SKM-1 (cell line): ENCODE data around the gene PDLIM5.
"Not testable (repeated sequence)": the region's sequence is repeated elsewhere in the genome, so short reads cannot be mapped to it uniquely, and the experiment has no call there.

ENCODE experiments used
- DNase-seq: peaks from one replicate; lab custom pipeline; 2025; ENCODE audit not compliant: unreplicated experiment; lab: John Stamatoyannopoulos, UW

PDLIM5 gene

DNA sequence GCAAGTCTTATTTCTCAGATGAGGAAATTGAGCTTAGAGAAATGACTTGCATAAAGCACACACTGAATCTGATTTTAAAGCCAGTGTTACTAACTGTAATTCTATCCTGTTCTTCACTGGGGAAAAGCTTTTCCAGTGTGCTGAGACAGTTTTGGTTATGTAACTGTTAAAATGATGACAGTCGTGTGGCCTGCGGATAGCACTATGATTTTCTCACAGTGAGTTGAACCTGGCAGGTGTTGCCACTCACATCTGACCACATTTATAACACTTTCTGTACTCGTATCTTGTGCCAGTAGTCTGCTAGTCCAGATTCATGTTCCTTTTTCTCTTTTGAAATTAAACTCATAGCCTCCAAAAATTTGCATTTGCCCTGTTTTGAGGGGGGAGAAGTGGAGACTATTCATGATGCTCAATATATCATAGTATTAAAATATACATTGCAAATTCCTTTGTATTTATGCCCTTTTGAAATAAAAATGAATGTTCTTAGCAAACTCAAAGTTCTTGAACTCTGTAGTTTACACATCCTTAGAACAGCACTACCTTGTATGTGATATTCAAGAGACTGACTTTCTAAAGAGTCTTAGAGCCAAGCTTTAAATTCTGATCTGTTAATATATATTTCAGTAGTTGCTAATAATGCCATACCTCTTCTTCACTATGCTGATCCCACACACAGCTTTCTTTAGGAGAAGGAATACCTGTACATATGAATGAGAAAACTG, 132.3 kb downstream of the PDLIM5 start:
- no peak for DNase-seq

DNA sequence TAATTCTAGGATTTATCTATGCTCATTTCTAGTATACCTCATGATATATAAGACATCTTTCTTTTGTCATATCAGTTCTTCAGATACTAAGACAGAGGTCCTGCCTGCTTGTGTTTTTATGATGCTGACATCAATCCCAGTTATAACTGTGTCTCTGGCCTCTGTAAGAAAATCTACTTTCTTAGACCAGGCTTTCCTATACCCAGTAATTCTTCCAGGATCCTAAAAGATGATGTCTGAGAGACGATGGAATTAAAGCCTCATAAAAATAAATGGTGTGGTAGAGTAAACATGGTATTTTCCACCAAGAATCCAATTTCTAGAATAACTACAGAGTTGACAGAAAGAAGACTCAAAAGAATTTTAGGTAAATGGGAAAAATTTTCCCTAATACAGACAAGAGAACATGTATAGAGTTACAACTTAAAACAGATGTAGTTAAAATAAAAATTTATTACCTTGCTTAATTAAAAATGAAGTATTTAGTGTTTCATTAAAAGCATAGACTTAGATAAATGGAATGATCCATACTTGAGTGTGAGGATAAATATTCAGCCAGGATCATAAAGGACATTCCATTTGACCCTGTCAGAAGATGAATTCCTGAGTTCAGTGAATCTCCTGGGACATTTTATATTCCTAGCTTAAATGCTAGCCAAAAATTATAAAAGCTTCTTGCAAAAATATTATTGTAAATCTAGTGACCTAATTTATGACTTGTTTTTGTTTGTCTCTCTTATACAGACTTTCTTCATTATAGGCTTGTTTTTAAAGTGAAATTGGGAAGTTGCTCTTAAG, 137.4 kb downstream of the PDLIM5 start:
- DNase-seq: no peak

- no peak for DNase-seq
Observed at GRCh38 chr4:94590493-94590892, 138.8 kb downstream of the PDLIM5 start.

- DNase-seq: no peak
Observed at GRCh38 chr4:94591289-94591688, 139.5 kb downstream of the PDLIM5 start.

GRCh38 chr4:94595013-94595412, 143.3 kb downstream of the PDLIM5 start:
- no peak for DNase-seq

DNA sequence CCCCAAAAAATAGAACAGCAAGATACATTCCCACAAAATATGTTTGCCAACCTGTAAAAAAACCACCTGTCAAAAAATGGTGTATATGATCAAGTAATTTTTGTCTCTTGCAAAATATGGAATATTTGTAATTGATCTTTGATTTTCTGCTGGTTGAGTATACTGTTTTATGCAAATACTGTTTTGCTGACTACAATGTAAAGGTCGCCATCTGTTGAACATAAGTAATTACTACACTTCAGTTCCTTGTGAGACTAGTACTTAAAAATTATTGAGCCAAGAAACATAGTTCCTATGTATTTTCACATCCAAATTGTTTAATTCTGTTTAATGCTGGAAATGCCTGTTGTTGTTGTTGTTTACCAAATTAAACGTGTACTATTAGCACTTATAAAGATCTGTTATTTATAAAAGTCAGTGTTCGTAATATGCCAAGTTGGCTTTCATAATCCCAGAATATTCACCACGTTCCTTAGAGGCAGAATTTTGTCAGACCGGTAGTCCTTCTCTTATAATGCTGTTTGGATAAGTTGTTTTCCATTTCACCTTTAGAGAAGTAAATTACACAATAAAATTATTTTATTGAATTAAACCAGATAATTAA, 144.2 kb downstream of the PDLIM5 start:
- peak; percentile 43 for DNase-seq

DNA sequence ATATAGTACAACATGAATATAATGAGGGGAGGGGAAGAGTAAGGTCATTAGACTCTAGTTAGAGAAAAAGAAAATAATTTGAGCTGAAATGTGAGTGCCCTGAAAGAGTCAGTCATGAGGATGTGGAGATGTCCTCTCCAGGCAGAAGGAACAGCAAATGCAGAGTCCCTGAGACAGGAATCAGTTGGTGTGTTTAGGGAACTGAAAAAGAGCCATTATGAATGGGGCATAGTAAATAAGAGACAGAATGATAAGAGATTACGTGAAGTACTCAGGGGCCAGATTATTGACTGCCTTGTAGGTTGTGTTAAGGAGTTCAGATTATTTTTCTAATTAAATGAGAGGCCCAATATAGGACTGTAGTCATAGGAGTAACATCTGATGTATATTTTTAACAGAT, 147.0 kb downstream of the PDLIM5 start:
- no peak for DNase-seq

DNA sequence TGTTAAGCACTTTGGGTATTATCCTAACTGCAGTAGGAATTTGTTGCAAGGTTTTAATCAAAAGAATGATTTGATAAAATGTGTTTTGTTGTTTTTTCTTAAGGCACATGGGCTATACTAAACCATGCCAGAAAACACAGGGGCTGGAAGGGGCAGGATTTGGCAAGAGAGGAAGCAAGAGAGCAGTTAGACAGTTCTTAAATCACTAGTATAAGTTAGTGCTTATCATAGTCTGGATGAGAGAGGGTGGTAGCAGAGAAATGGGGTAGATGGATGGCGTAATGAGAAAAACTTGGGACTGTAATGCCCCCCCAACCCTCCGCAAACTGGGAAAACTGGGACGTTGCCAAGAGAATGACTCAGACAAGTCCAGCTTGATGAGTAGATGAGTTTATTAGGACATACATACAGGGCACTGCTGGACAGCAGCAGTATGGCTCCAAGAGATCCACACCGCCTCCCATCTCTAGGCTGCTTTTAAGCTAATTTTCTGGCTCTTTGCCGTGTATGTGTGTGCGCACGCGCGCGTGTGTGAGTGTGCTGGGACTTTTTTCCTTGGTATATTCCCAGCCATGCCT, 151.5 kb downstream of the PDLIM5 start:
- no peak for DNase-seq

GRCh38 chr4:94605241-94605805, 153.6 kb downstream of the PDLIM5 start:
- DNase-seq: no peak

- no peak for DNase-seq
Observed at GRCh38 chr4:94610145-94610544, 158.4 kb downstream of the PDLIM5 start.

- DNase-seq: no peak
Observed at GRCh38 chr4:94613248-94613647, 161.5 kb downstream of the PDLIM5 start.

GRCh38 chr4:94615451-94615850, 163.7 kb downstream of the PDLIM5 start:
- DNase-seq: no peak

DNA sequence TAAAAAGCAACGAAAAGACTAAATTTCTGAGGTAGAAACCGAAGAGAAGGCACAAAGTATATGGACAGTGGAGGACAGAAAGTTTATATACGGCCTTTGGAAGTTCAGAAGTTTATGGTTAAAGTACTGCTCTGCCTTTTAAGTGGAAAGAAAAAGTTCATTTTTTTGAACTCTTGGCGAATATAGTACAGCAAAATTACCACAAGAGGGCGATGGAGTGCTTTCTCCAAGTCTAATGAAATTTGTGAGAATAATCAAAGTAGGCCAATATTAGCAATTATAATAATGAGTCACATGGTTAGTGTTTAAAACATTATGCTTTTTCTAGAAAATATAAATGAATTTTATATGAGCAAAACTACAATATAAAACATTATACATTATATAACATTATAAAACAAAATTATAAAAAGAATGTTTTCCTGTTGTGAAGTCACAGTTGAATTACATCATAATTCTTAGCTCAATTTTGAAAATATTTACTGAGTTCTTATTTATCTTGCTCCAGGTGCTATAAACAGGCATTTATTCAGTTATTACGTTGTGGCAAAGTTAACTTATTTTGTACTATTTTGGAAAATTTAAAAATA, 169.8 kb downstream of the PDLIM5 start:
- peak; percentile 34 for DNase-seq

GRCh38 chr4:94623126-94623911, 171.6 kb downstream of the PDLIM5 start:
- DNase-seq: no peak

GRCh38 chr4:94626942-94627341, 175.2 kb downstream of the PDLIM5 start:
- DNase-seq: no peak

- DNase-seq: not testable (repeated sequence)
Observed at GRCh38 chr4:94629058-94629457, 177.3 kb downstream of the PDLIM5 start.

DNA sequence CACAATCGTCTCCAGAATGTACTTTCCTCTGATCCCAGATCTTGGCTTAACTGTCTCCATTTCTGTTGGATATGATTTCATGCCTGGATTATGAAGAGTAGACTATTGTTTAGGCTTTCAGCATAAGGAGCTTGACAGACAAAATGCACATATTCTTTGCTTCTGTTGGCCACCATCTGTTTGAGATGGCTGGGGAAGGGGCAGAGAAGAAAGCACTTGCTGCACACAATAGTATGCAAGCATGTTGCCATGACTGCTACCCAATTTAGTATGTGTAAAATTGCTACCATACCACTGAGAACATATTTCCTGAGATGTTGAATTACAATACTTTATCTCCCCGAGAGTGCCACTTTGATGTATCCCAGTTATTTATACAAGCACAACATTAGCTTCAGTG, 178.1 kb downstream of the PDLIM5 start:
- no peak for DNase-seq

DNA sequence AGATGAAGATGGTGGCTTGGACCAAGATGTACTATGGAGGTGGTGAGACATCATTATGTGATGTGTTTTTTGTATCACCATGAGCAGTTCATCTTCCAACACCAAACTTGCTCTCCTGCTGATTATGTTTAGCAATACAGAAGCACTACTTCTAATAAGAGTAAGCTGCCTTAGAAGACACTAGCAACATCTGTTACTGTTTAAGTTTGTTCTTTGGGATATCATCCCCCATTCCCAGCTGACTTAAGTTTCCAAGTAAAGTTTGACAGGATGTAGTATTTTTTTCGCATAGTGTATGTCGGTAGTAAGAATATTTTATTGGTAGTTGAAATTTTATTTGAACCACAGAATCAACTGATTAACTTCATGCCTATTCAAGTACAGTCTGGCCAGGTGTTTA, 182.5 kb downstream of the PDLIM5 start:
- no peak for DNase-seq

GRCh38 chr4:94635177-94635576, 183.4 kb downstream of the PDLIM5 start:
- no peak for DNase-seq

GRCh38 chr4:94636004-94636403, 184.3 kb downstream of the PDLIM5 start:
- no peak for DNase-seq
